Panc1 (cell line): ENCODE measurements around the gene OVAAL. TPM values are rescaled to one million over a fixed set of nuclear protein-coding genes. Genes with fewer than 3 reads are reported as not detected.

Source experiments
- ATAC-seq: fragments of 200-7000 bp; cut with Tn5 transposase; 2 replicates; pipeline ENCODE4 v1.9.1; 2020; ENCODE audit warnings: mild to moderate bottlenecking, moderate library complexity
- BruUV-seq: library from RNA; stranded (reverse); fragments of 400-500 nt; replicated peaks from 2 replicates; lab custom pipeline; 2021; lab: Mats Ljungman, UMichigan
- CTCF ChIA-PET: fragments of 300-600 bp; sonication (Branson Sonifier 250); formaldehyde crosslinking; loops from one replicate; lab custom pipeline; 2022; ENCODE audit warnings: antibody characterized with exemption; lab: Charles Lee
- POLR2A ChIA-PET: fragments of 300-600 bp; sonication (Branson Sonifier 250); formaldehyde crosslinking; loops from one replicate; lab custom pipeline; 2022; ENCODE audit warnings: antibody characterized with exemption; lab: Charles Lee
- DNase-seq: peaks from one replicate; pipeline ENCODE4 v3.0.0-alpha.2; 2010; ENCODE audit warnings: low read depth, low spot score
- H3K27ac ChIP-seq: 2 replicates; pipeline ENCODE4 v1.5.1; 2011; ENCODE audit warnings: mild to moderate bottlenecking, low read length, inconsistent platforms
- H3K27me3 ChIP-seq: fragments of 200-500 bp; sonication (Bioruptor generic); 2 replicates; pipeline ENCODE4 v1.6.0; 2014; ENCODE audit warnings: low read length, inconsistent platforms; ENCODE audit not compliant: control insufficient read depth, insufficient read depth
- H3K36me3 ChIP-seq: fragments of 200-500 bp; sonication (Bioruptor generic); 2 replicates; pipeline ENCODE4 v1.5.1; 2014; ENCODE audit warnings: inconsistent platforms, mild to moderate bottlenecking, low read length, moderate library complexity; ENCODE audit not compliant: control insufficient read depth, insufficient read depth
- H3K4me1 ChIP-seq: 2 replicates; pipeline ENCODE4 v1.5.1; 2011; ENCODE audit warnings: inconsistent platforms, mild to moderate bottlenecking, low read length, moderate library complexity; ENCODE audit not compliant: control insufficient read depth, insufficient read depth
- H3K4me3 ChIP-seq, 2 experiments: 2 replicates each; pipeline ENCODE4 v1.5.1; 2011 to 2012; ENCODE audit warnings: low read depth in 2 of 2, low read length in 2 of 2, mild to moderate bottlenecking in 2 of 2, inconsistent platforms in 1 of 2, moderate library complexity in 1 of 2
- H3K9me3 ChIP-seq: fragments of 200-500 bp; sonication (Bioruptor generic); 2 replicates; pipeline ENCODE4 v1.5.1; 2014; ENCODE audit warnings: low read depth, mild to moderate bottlenecking, inconsistent platforms, low read length, moderate library complexity; ENCODE audit not compliant: control insufficient read depth, insufficient read depth
- CTCF ChIP-seq: fragments of 450-650 bp; IDR thresholded peaks from 2 replicates; pipeline ENCODE4 v1.5.1; 2017; ENCODE audit warnings: mild to moderate bottlenecking
- POLR2AphosphoS5 ChIP-seq: IDR thresholded peaks from 2 replicates; pipeline ENCODE4 v1.6.1; 2012; ENCODE audit warnings: mild to moderate bottlenecking, low read depth, low read length, moderate library complexity
- REST ChIP-seq, 2 experiments: IDR thresholded peaks; 2 replicates each; pipeline ENCODE4 v1.6.1; 2011 to 2012; ENCODE audit warnings: low read depth in 2 of 2, control low read depth in 1 of 2, low read length in 1 of 2, mild to moderate bottlenecking in 1 of 2, moderate library complexity in 1 of 2; ENCODE audit not compliant: insufficient read depth in 1 of 2
- SIN3A ChIP-seq: IDR thresholded peaks from 2 replicates; pipeline ENCODE4 v1.6.1; 2012; ENCODE audit warnings: low read depth, mild to moderate bottlenecking, low read length, moderate library complexity, borderline replicate concordance; ENCODE audit not compliant: insufficient read depth
- TCF7L2 ChIP-seq: IDR thresholded peaks from 2 replicates; pipeline ENCODE4 v1.6.1; 2011; ENCODE audit warnings: mild to moderate bottlenecking, low read depth, low read length, inconsistent platforms
- in situ Hi-C: cut with HindIII; loops from 2 replicates; pipeline ENCODE4 v1.10.0; 2016; ENCODE audit warnings: low sequenced_read_pairs, low pct_unique_long_range_greater_than_20kb
- intact Hi-C: fragments of 100-400 bp; cut with micrococcal nuclease; formaldehyde crosslinking; loops from one replicate; pipeline ENCODE4 v1.10.0; 2022; ENCODE audit not compliant: unreplicated experiment
- total RNA-seq: library from RNA; stranded (reverse); gene quantifications from one replicate; pipeline ENCODE4 v1.2.1, GENCODE V29; 2021; ENCODE audit not compliant: unreplicated experiment

OVAAL gene
- total RNA-seq, 1 experiment from 2014 or later, result not detected

DNA sequence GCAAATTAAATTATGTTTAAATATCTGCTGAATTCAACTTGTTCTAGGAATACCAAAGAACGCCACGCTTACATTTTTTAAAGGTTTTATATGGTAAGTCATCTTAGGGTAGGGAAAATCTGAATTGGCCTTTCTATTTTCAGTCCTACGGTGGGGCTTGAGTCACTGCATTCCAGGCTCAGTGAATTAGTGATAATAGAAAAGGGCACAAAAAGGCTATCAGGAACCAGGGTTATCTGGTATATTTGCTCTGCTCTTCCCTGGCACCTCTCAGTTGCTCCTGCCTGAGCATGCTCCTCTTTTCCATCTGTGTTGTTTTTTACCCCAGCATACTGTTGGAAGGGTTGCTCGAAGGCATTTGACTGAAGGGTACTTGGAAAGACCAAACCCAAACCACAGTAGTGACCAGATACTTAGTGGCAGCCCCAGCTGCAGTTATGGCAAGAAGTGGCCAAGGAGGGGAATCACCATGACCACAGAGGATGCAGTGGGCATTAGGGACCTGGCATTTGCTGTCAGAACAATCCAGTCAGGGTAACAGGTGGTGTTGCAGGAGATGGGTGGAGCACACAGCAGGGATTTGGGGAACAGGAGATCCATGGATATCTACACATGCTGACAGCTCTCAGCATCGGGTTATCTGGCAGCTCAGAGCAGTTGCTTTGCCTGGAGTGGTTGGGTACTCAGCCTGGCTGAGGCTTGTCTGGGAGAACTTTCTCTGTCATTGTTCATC is 2.3 kb downstream of the OVAAL start:
- Histone ChIP-seq H3K9me3 (no peaks in the 10 kb centered on the region), H3K27ac (no peak overlapping the region), H3K4me3 (no peak overlapping the region), H3K4me1 (no peaks in the 10 kb centered on the region; the same call in 1 of the 2 replicates), H3K36me3 (no peaks in the 10 kb centered on the region), H3K27me3 (no peaks in the 10 kb centered on the region; the same call in 1 of the 2 replicates)
- in situ Hi-C loops, result no loop called here
- ATAC-seq (no peak), DNase-seq (no peak)
- ChIA-PET POLR2A (no interaction called here), CTCF (no interaction called here)
- BruUV-seq, result no TSS peak
- intact Hi-C loops, result no loop called here
- TF ChIP-seq REST (IDR thresholded peaks at IDR 0.05; ENCODE audit: insufficient read depth in 1 of 2, low read depth in 2 of 2, low read length in 1 of 2), result no peak
- TF ChIP-seq POLR2AphosphoS5, result no peak
- no peak for TF ChIP-seq CTCF
- TF ChIP-seq SIN3A, result no peak
- TF ChIP-seq TCF7L2, result no peak

- Histone ChIP-seq H3K27ac (no peak overlapping the region), H3K4me1 (no peaks in the 10 kb centered on the region; the same call in 1 of the 2 replicates), H3K36me3 (no peaks in the 10 kb centered on the region), H3K4me3 (no peak overlapping the region), H3K9me3 (no peaks in the 10 kb centered on the region), H3K27me3 (no peaks in the 10 kb centered on the region; the same call in 1 of the 2 replicates)
- no peak for ATAC-seq
- no peak for DNase-seq
- no peak for TF ChIP-seq SIN3A
- no peak for TF ChIP-seq REST (IDR thresholded peaks at IDR 0.05; ENCODE audit: insufficient read depth in 1 of 2, low read depth in 2 of 2, low read length in 1 of 2)
- no peak for TF ChIP-seq POLR2AphosphoS5
- TF ChIP-seq TCF7L2, result no peak
- no peak for TF ChIP-seq CTCF
- BruUV-seq, result no TSS peak
- in situ Hi-C loops, result no loop called here
- intact Hi-C loops, result no loop called here
- CTCF ChIA-PET, result no interaction called here
- POLR2A ChIA-PET, result no interaction called here
Measured at GRCh38 chr1:180562640-180563025, 3.9 kb downstream of the OVAAL start.
